Measurements from ENCODE around the gene ZNF664. TPM values are rescaled to one million over a fixed set of nuclear protein-coding genes. Genes with fewer than 3 reads are reported as not detected.

Gene ZNF664
- 152 and 158 TPM in 2 replicates for polyA plus RNA-seq (2014; cell fraction: cytosol; rRNA removed)
- 93.4 and 537 TPM in 2 replicates for polyA plus RNA-seq (2014; cell fraction: nucleus; rRNA removed)

DNA sequence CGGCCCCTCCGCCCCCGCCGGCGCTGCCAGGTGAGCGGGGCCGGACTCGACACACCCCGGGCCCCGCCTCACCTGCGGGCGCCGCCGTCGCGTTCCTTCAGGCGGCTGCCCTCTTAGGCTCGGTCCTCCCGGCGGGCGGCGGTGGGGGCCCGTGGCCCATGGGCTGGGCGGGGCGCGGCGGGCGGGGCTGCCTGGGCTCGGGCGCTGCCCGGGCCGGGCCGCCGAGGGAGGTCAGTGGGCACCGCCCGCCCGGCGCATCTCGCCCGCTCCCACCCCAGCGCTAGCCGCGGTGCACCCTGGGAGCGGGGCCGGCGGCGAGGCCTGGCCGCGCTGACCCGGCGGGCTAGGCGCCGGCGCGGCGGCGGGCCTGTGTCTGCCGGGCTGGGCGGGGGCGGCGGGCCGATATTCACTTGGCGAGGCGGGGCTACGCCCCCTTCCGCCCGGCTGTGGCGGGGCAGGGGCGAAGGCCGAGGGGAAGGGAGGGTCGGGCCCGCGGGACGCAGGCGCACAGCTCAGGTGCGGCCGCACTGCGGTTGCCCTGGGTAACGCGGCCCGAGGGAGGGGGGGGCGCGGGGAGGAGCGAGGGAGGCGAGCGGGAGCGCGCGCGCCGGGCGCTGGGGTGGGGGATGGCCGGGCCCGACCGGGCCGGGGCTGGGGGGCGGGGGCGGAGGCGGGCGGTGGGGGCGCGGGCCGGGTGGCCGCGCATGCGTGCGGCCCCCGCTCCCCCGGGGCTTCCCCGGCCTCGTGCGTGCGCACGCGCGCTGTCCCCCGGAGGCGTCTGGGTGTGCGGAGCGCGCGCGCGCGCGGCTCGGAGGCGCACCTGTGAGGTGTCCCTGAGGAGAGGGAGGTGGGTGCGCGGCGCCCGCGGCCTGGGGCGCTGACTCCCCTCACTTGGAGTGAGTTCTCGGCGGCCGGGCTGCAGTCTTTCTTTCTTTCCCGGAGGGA is at the start of gene ZNF664, which contains the start of gene CCDC92:
Gene ZNF664 (plus strand): TSS at position 759 of the 945 bp plus-strand sequence. CDS start 38,930 bp downstream, outside the sequence.
Gene CCDC92 (minus strand): TSS at position 375 of the 945 bp plus-strand sequence. CDS start 28,526 bp downstream, outside the sequence.
- peak; percentile 94 for DNase-seq (ENCODE audit: low spot score)

DNA sequence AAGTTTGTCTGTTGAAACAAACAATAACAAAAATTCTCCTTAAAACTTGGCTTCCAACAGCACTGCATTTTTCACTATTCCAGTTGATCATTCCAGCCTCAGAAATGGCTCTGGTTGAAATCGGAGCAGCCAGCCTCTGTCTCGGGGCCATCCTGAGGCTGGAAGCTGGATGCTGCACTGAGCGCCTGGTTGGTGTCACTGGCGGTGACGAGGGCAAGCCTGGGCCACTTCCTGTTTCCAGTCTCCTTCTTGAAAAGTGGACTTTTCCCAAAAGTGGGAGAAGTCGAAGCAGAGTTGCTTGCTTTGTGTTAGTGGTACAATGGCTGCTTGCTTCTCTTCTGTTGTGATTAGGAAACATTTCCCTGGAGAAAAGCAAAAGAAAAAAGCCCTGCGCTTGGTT is 49.1 kb upstream of the ZNF664 start:
- no peak for DNase-seq (ENCODE audit: low spot score)

GRCh38 chr12:123924539-123924938 is 48.5 kb upstream of the ZNF664 start:
- no peak for DNase-seq (ENCODE audit: low spot score)

- DNase-seq (ENCODE audit: low spot score): peak; percentile 42
Measured at GRCh38 chr12:123928274-123928865, 44.6 kb upstream of the ZNF664 start.

DNA sequence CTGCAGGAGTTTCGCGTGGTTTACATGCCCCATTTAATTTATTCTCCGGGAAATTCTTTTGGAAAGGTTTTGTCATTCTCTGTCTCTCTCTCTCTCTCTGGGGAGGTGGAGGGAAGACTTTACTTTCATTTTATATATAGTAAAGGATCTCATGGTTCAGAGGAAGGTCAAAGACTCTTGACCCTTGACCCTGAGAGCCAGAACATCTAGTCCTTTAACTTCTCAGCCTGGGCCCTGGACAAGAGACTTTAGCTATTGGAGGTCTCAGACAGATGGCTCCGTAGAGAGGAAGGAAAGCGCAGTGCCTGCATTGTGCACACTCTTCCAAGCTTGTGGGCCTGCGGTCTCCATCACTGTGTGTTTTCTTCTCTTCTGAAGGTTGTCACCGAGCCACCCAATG is 44.1 kb upstream of the ZNF664 start:
- DNase-seq (ENCODE audit: low spot score): no peak

DNA sequence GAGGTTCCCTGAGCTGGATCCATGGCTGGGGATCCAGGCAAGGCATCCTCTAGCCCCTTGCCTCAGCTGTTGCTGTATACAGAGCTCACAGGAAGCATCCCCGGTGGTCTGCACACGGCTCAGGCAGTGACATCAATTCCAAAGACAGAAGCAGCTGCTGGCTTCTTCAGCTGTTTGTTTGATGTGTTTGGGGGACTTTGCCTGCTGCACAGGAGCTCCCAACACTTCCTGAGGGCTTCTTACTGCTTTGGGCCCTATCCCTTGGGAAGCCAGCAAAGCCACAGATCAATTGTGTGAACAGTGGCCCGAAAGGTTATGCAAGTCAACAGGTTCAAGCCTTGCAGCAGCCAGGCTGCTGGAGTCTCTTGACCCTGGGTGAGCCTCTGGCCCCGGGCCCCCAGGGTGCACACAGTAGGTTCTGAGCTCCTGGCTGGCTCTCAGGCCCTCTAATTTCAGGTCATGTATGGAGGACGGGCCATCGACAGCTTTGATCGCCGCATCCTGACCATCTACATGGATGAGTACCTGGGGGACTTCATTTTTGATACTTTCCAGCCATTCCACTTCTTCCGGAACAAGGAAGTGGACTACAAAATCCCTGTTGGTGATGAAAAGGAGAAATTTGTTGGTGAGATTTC is 43.0 kb upstream of the ZNF664 start:
- DNase-seq (ENCODE audit: low spot score): no peak

DNA sequence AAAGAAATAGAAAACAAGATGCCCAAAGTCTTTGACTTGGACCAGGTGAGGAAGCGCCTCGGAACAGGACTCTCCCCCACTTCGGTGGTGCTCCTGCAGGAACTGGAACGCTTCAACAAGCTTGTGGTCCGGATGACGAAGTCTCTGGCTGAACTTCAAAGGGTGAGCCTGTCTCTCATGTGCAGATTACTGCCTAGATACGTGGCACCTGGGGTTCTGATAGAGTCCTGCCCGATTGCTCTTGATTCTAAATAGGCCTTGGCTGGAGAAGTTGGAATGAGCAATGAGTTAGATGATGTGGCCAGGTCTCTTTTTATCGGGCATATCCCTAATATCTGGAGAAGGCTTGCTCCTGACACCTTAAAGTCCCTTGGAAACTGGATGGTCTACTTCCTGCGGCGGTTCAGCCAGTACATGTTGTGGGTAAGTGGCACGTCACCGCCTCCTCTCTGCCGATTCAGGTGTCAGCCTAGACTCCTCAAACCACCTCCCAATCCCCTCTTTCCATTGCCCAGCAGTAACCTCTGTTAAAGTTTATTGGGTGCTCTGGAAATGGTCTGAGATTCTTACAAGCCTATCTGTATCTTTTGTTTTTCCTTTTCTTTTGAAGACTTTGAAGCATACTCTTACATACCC is 41.2 kb upstream of the ZNF664 start:
- no peak for DNase-seq (ENCODE audit: low spot score)

GRCh38 chr12:123933214-123933613 is 39.8 kb upstream of the ZNF664 start:
- DNase-seq (ENCODE audit: low spot score): no peak

GRCh38 chr12:123934016-123934620 is 38.9 kb upstream of the ZNF664 start:
- no peak for DNase-seq (ENCODE audit: low spot score)

DNA sequence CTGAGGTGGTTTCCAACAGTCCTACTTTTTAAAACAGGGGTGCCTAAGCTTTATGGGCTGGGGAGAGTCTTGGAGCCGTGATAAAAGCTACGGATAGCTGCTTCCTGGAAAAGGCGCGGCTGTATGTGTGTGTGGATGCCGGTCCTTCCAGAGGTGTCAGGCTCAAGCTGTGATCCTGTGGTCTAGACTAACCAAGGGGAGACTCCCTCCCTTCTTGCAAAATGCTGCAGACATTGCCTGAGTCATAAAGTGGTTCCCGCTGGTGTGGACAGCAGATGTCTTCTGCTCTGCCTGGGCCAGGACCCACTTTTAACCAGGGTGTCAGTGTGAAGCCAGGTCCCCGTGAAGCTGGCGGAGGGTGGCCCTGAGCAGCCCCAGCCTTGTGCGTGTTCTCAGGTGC is 38.2 kb upstream of the ZNF664 start:
- DNase-seq (ENCODE audit: low spot score): no peak

DNA sequence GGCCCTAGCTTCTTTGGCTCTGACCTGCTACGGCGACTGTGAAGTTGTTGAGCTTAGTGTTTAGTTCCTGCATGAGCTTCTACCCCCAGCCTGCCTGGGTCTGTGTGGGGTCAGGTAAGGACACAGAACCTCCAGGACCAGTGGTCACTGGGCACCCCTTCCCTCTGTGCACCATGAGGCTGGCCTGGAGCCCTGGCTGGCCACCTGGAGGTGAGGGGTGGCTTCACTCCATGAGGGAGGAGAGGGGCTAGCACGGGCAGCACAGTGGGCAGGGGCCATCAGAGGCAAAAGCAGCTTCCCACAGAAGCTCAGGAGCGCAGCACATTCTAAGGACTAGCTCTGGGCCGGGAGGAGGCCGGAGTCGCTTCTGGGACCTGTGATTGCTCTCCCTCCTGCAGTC is 37.1 kb upstream of the ZNF664 start:
- DNase-seq (ENCODE audit: low spot score): no peak

GRCh38 chr12:123936471-123936870 is 36.5 kb upstream of the ZNF664 start:
- DNase-seq (ENCODE audit: low spot score): no peak

- no peak for DNase-seq (ENCODE audit: low spot score)
Measured at GRCh38 chr12:123936956-123937706, 35.9 kb upstream of the ZNF664 start.

GRCh38 chr12:123937707-123938591 is 35.1 kb upstream of the ZNF664 start:
- no peak for DNase-seq (ENCODE audit: low spot score)

DNA sequence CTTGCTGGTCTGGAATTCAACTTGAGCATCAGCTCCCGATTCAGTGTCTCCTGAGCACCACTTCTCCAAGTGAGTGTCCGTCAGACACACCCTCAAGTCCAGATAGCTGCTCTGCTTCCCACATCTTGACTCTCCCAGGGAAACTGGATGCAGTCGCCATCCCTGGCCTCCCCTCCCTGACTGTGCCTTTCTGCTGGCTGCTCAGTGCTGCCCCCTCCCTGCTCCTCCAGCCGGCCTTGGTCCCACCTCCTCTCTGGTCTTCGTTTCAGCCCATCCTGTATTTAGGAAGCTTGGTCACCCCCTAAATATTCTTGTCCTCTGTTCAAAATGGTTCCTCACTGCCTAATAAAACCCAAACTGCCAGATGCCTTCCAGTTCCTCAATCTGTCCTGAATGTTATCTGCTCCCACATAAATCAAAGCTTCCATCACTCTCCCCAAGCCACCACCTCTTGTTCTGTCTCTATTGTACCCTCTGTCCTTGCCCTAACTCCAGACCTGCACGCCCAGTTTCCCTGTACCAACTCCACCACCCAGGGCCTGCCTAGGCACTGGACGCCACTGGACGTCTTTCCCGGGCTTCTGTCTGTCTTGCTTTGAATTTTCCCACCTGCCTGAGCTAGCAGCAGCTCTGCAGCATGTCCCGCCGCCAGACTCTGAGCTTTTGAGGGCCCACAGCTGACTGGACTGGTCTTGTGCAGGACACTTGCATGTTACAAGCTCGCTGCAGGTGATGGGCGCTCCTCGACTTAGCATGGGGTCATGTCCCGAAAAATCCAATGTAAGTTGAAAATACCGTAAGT is 34.1 kb upstream of the ZNF664 start:
- DNase-seq (ENCODE audit: low spot score): peak; percentile 31

DNA sequence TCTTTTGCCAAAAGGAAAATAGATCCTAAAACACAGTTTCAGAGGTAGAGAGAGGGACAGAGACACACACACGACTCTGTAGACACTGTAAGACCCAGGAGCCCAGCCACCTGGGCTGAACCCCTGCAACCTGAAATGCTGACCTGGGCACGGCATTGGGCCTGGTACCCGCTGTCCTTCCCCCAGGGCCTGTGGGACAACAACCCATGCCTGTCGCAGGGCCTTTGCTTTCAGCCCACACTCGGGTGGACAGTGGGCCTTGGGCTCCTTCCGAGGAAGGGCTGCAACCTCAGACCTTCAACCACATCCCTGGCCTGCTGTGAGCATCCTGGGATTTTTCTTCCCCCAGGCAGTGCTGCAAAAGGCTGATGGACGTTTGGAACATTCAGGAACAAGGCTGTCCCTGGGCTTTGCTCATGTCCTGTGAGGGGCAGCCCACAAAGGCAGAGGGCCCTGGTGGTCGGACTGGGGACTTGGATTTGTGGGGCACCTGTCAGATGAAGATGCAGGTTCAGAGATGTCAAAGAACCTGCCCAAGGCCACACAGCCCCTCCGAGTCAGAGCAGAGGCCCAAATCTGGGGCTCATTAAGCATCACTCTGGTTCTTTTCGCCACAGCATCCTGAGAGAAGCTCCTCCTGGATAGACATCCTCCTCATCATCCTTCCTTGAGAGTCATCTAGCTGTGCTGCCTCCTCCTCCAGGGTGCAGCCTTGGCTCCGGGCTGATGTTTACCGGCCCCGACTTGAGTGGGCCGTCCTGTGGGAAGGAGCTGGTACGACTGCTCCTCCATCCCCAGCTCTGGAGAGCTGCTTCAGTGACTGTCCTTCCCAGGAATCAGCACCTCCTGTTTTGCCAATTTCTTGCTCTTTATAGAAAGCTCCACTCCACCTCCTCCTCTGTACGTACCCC is 33.0 kb upstream of the ZNF664 start:
- no peak for DNase-seq (ENCODE audit: low spot score)

DNA sequence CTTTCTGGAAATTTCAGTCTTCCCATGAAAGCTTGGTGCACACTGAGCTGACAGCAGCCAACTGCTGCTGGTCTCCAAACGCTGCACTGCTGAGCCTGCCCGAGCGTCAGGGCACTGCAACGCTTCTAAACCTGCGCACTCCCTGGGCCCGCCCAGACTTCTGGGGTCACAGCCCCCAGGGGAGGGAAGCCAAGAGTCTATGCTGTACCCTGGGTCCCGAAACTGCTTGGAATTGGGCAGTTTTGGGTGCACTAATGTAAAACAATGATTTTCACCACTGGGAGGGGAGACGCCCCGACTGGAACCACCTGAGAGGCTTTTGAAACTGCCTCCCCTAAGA is 32.4 kb upstream of the ZNF664 start:
- no peak for DNase-seq (ENCODE audit: low spot score)

- no peak for DNase-seq (ENCODE audit: low spot score)
Measured at GRCh38 chr12:123941000-123941399, 32.0 kb upstream of the ZNF664 start.

Measured in SK-N-DZ (cell line).